ENCODE results near the gene ARHGAP45.

- TF ChIP-seq CTCF (IDR thresholded peaks at IDR 0.05) (no peak), POLR2A (IDR thresholded peaks at IDR 0.05) (peak in 1 of 2 donors; percentile 2)
Measured at GRCh38 chr19:1104311-1105007, 37.5 kb downstream of the ARHGAP45 start.

Data from Peyer's patch (tissue), 4 donors.